RPMI7951 (cell line): ENCODE measurements around the gene RABGAP1L. TPM values are rescaled to one million over a fixed set of nuclear protein-coding genes. Genes with fewer than 3 reads are reported as not detected.
"Not testable (repeated sequence)": the region's sequence is repeated elsewhere in the genome, so short reads cannot be mapped to it uniquely, and the experiment has no call there.

Experiments
- DNase-seq: peaks from one replicate; pipeline ENCODE4 v3.0.0-alpha.2; 2012; ENCODE audit warnings: low read depth
- total RNA-seq: library from RNA; depleted of rRNA; stranded (reverse); fragments of >200 nt; shearing (Covaris generic); gene quantifications from 2 replicates; pipeline ENCODE4 v1.2.3, GENCODE V29; 2014

RABGAP1L gene
- total RNA-seq, 1 experiment from 2014 or later, result 17.2 TPM

DNA sequence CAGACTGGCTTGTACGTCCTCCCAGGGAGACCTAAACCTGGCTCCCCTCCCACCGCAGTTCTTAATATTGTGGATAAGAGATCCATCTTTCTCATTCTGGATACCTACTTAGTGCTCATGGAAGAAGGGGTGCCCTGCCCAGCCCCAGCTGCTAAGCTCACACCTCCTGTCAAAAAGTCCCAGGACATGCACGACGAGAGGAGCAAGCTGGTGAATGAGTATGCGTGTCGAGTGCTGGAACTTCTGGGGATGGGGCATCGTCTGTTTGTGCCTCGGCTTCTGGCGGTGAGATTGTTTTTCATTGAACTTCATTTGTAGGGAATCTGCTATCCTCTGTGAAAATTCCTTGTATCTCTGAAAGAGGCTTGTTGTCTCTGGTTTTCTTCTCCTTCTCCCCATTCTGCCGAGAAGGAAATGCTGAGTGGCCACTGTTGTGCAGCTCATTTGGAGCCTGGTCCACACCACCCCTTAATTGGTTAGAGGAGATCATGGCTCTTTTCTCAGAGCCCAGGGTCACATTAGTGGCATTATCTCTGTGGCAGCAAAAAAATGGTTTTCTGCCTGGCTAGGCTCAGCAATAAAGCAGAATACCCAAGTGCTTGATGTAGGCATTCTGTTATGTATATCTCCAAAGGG lies 641.0 kb downstream of the RABGAP1L start:
- DNase-seq, result no peak

GRCh38 chr1:174800876-174801275 lies 641.6 kb downstream of the RABGAP1L start:
- DNase-seq, result no peak

DNA sequence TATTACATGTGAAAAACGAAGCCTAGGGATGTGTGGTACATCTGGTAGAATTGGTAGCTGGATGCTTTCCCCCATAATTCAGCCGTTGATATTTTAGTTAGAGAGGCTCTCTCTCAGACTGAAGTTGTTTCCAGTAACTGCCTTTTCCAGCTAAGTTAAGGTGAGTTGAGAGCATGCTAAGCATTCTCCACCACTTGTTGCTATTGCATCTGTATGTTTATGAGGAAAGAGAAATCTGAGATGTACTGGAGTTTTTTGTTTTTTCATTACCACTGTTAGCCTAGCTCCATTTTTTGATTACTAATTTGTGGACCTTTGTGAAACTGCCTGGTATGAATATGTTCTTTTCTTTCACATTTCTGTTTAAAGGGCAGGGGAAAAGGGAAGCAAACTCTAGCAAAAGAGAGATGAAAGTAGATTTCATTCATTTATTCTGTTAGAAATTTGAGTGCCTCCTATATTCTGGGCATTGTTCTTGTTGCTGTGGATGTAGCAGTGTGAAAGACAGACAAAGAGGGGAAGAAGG lies 650.5 kb downstream of the RABGAP1L start:
- DNase-seq, result no peak

GRCh38 chr1:174812016-174812415 lies 652.7 kb downstream of the RABGAP1L start:
- no peak for DNase-seq

DNA sequence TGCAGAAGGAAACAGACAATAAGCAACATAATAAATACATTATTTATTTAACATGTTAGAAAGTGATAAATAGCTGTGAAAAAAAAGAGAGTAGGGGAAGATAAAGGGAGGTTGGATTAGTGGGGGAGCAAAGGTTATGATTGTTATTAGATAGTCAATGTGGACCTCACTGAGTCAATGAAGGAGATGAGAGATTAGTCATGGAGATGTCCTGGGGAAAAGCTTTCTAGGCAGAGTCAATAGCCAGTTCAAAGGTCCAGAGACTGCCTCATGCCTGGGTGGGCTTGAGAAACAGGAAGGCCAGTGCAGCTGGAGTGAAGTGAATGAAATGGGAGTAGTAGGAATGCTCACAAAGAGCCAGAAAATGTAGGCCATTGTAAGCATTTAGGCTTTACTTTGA lies 653.3 kb downstream of the RABGAP1L start:
- DNase-seq, result no peak

GRCh38 chr1:174815036-174815435 lies 655.7 kb downstream of the RABGAP1L start:
- DNase-seq, result peak; percentile 70

DNA sequence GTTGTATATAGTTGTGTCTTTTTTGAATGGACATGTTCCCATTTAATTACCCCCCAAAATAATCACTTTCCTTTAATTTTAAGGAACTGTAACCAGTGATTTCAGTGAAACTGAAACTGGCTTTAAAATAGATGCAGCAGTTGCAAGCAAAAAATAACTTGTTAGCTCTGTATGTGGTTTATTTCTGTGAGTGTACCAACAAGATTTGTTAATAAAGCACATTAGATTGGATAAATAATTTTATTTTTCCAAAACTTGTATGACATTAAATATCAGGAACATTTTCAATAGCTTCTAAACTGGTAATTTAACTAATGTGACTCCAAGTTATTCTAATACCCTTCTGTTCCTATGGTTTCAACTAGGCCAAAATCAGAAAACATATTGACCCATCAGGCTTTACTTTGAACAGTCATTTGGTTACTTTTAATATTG lies 656.2 kb downstream of the RABGAP1L start:
- DNase-seq, result no peak

DNA sequence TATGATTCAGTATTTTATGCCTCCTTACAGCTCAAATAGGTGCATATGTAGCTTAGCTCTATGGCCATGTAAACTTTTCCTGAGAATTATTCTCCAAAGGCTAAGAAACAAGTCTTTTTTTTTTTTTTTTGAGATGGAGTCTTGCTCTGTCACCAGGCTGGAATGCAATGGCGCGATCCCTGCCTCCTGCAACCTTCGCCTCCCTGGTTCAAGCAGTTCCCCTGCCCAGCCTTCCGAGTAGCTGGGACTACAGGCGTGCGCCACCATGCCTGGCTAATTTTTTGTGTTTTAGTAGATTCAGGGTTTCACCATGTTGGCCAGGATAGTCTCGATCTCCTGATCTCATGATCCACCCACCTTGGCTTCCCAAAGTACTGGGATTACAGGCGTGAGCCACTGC lies 657.3 kb downstream of the RABGAP1L start:
- not testable (repeated sequence) for DNase-seq

DNA sequence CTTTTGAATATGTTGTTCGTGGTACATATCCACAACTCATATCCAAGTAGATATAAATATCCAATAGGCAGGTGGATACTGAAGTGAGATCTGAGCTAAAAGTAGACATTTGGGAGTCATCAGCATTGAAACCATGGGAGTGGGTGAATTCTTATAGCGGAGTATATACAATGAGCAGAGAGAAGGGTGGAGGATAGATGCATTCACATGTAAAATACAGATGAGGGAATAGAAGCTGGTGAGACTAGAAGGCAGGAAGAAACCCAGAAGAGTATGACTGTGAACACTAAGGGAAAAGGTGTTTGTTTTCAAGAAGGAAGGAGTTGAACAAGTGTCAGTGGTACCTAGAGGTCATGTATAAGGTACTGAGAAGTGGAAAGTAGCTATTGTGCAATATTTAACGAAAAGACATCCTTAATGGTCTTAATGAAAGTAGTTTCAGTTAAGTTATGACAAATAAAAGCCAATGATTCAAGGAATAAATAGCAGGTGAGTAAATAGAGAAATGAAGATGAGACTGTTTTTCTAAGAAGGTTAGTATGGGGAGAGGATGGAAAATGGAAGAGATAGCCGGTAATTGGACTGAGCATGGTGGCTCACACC lies 658.8 kb downstream of the RABGAP1L start:
- DNase-seq, result no peak

DNA sequence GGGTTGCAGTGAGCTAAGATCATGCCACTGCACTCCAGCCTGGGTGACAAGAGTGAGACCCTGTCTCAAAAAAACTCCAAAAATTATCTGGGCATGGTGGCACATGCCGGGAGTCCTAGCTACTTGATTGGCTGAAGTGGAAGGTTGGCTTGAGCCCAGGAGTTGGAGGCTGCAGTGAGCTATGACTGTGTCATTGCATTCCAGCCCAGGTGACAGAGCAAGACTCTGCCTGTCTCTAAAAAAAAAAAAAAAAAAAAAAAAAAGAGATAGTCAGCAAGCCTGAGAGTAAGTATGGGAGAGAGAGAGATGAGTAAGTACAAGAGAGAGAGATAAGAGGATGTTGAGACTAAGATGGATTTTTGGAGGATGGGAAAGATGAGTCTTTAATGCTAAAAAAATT lies 659.6 kb downstream of the RABGAP1L start:
- DNase-seq, result peak; percentile 39

GRCh38 chr1:174819596-174819995 lies 660.3 kb downstream of the RABGAP1L start:
- DNase-seq, result no peak

DNA sequence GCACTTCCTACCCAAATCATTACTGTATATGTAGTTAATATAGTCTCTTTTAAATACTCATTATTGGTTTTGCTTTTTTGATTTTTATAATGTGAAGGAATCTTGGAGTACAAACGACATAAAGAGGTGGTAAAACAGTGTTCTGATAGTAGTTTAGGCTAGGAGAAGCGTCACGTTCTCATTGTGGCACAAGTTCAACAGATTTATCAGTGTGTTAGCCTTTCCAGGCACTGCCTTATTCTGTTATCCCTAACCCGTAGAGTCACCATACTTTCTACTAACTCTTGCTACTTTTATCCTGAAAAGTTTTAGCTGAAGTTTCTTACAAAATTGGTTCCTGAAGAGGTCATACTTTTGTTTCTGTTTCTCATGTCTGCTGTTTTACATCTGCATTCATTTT lies 665.8 kb downstream of the RABGAP1L start:
- no peak for DNase-seq

GRCh38 chr1:174825806-174826205 lies 666.5 kb downstream of the RABGAP1L start:
- no peak for DNase-seq

GRCh38 chr1:174828264-174828663 lies 668.9 kb downstream of the RABGAP1L start:
- no peak for DNase-seq

DNA sequence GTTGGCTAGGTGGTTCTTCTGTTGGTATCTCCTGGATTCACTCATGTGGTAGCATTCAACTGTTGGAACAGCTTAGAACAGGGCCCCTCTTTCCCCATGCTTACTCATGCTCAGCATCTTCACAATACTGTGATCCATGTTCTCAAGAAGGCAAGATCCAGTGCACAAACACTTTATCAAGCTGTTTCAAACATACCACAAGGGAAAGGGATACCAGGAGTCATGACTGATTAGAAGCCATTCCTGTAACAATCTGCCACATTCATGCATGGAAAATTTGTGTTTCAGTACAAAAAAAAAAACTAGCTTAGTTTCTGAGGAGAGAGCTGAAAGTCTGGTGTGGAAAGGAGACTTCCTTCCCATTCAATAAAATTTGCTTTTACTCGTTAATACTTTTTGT lies 670.7 kb downstream of the RABGAP1L start:
- DNase-seq, result no peak

- DNase-seq, result no peak
These were observed 677.2 kb downstream of the RABGAP1L start for GRCh38 chr1:174836543-174836942.

DNA sequence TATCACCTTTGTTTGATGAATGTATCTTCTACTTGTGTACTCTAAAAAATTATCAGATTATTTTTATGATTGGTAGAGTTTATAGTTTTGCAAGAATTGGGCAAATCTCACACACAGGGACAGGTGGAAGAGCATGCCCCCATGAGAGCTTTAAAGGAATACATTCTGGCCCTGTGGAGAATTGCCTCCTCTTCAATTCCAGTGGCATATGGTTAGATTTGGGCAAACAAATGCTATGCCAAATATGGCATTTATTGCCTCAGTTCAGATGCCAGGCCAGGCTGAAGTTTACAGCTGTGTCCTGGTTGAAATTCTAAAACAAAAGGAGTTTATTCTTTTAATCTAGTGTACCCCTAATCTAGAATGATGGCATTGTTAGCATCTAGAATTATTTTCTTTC lies 678.1 kb downstream of the RABGAP1L start:
- no peak for DNase-seq

DNA sequence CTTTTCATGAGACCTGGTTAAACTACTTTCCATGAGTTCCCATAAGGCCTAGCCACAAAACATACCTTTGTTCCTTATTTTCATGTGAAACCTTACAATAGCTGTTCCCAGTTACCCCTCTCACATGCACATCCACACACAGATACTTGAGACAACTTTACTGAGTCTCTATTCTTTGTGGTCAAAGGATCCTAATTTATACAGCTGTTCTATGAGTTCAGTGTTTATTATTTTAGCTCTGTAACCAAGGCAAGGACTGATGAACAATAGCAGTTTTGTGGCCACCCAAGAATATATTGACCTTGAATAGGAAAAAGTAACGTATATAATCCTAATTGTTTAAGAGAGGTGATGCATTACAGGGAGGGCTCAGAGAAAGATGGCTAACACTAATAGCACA lies 679.9 kb downstream of the RABGAP1L start:
- no peak for DNase-seq

DNA sequence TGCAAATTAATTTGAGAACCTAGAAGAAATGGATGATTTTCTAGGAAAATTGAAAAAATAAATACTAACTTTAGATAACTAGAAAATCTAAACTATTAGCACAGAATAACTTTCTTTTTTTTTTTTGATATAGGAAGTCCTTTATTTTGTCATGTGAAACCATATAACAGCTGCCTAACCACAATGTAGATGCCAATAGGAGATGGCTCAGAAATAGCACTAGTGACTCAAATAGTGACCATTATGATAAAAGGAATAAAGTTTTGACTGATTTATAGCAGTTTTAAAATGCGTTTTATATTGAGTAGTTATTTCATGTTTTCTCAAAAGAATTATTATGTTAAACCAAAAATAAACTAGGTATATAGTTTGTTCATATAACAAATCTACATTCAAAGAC lies 682.4 kb downstream of the RABGAP1L start:
- DNase-seq, result no peak

DNA sequence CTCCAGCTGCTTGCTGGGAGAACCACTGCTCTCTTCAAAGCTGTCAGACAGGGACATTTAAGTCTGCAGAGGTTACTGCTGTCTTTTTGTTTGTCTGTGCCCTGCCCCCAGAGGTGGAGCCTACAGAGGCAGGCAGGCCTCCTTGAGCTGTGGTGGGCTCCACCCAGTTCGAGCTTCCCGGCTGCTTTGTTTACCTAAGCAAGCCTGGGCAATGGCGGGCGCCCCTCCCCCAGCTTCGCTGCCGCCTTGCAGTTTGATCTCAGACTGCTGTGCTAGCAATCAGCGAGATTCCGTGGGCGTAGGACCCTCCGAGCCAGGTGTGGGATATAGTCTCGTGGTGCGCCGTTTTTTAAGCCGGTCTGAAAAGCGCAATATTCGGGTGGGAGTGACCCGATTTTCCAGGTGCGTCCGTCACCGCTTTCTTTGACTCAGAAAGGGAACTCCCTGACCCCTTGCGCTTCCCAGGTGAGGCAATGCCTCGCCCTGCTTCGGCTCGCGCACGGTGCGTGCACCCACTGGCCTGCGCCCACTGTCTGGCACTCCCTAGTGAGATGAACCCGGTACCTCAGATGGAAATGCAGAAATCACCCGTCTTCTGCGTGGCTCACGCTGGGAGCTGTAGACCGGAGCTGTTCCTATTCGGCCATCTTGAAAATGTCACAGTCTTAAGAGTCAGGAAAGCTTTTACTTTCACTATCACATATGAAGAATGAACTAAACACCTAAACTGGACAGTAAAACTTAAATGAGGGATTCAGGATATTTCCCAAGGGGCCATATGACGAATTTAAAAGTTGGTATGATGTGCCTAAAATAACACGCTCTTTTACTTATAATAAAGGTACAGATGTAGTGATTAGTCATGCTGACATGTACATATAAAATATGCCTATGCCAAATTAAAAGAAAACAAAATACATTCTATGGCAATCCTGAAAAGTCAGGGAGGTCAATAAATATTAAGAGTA lies 689.6 kb downstream of the RABGAP1L start:
- DNase-seq, result not testable (repeated sequence)

- no peak for DNase-seq
These were observed 691.4 kb downstream of the RABGAP1L start for GRCh38 chr1:174850726-174851125.

DNA sequence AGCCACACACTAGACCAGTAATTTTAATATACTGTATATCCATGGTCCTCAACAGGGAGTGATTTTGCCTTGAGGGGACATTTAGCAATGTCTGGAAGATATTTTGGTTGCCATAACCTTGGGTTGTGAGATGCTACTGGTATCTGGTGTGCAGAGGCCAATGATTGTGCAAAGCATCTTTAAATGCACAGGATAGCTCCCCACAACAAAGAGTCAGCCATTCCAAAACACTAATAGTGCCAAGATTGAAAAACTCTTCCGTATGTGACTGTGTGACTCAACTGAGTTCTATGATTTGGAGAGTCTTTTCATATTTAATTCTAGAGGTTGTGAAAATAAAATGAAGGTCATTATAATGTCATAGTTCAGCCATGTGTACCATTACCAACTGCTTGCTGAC lies 699.0 kb downstream of the RABGAP1L start:
- no peak for DNase-seq
